Measurements from ENCODE around the gene PAIP1.

GRCh38 chr5:43536972-43537371 is 19.9 kb downstream of the PAIP1 start:
- TF ChIP-seq CTCF (conservative IDR thresholded peaks at IDR 0.05 in 1 of 2, IDR thresholded peaks at IDR 0.05 in 1 of 2; ENCODE audit: extremely low read depth in 1 of 2, insufficient read depth in 1 of 2, low read depth in 1 of 2, low read length in 2 of 2): no peak
- TF ChIP-seq EZH2 (IDR thresholded peaks at IDR 0.05; ENCODE audit: borderline replicate concordance, low read length): no peak
